Stomach (tissue), 4 donors: ENCODE results near the gene C2CD3.

Experiments used
- POLR2A ChIP-seq, 4 donors: fragments of 450-650 bp; IDR thresholded peaks; one replicate each; pipeline ENCODE4 v1.6.1; 2016; ENCODE audit warnings: antibody characterized with exemption in 4 of 4, control low read depth in 2 of 4, mild to moderate bottlenecking in 1 of 4, moderate library complexity in 1 of 4
- TF ChIP-seq, protein P1 (sequence below), 7 experiments: fragments of 450-650 bp in 4 of 7; fragments of 200-600 bp in 3 of 7; sonication (generic) in 3 of 7; IDR thresholded peaks; one replicate each; pipeline ENCODE4 v1.5.1; 2016 to 2019; ENCODE audit warnings: antibody characterized with exemption in 7 of 7, control low read depth in 2 of 7, mild to moderate bottlenecking in 1 of 7

- TF ChIP-seq, protein P1, sequence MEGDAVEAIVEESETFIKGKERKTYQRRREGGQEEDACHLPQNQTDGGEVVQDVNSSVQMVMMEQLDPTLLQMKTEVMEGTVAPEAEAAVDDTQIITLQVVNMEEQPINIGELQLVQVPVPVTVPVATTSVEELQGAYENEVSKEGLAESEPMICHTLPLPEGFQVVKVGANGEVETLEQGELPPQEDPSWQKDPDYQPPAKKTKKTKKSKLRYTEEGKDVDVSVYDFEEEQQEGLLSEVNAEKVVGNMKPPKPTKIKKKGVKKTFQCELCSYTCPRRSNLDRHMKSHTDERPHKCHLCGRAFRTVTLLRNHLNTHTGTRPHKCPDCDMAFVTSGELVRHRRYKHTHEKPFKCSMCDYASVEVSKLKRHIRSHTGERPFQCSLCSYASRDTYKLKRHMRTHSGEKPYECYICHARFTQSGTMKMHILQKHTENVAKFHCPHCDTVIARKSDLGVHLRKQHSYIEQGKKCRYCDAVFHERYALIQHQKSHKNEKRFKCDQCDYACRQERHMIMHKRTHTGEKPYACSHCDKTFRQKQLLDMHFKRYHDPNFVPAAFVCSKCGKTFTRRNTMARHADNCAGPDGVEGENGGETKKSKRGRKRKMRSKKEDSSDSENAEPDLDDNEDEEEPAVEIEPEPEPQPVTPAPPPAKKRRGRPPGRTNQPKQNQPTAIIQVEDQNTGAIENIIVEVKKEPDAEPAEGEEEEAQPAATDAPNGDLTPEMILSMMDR (IDR thresholded peaks at IDR 0.05): no peak
- TF ChIP-seq POLR2A (IDR thresholded peaks at IDR 0.05): no peak
Observed at GRCh38 chr11:74212533-74212932, 41.7 kb upstream of the C2CD3 start.
